HG03097 (cell line): Measurements from ENCODE around the gene TTC33.

ENCODE experiments used
- ATAC-seq: cut with Tn5 transposase; IDR thresholded peaks from one replicate; pipeline ENCODE4 v1.9.1; 2021; ENCODE audit not compliant: unreplicated experiment, low FRiP score

TTC33 gene

DNA sequence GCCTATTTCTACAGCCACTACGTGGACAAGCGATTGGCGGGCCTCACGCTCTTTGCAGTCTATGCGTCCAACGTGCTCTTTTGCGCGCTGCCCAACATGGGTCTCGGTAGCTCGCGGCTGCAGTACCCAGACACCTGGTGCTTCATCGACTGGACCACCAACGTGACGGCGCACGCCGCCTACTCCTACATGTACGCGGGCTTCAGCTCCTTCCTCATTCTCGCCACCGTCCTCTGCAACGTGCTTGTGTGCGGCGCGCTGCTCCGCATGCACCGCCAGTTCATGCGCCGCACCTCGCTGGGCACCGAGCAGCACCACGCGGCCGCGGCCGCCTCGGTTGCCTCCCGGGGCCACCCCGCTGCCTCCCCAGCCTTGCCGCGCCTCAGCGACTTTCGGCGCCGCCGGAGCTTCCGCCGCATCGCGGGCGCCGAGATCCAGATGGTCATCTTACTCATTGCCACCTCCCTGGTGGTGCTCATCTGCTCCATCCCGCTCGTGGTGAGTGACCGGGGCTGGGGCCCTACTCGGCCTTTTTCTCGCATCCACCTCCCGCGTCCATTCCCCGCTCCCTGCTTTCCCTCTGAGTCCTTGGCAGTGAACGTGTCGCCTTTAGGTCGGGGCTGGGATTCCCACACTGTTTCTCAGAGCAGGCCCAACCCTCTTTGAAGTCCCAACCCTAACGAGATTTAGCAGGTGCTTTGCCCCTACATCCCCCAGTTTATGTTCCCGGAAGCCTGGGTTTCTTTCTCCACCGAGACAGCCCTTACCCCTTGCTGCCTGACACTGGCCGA lies 74.2 kb downstream of the TTC33 start:
- ATAC-seq: no peak

DNA sequence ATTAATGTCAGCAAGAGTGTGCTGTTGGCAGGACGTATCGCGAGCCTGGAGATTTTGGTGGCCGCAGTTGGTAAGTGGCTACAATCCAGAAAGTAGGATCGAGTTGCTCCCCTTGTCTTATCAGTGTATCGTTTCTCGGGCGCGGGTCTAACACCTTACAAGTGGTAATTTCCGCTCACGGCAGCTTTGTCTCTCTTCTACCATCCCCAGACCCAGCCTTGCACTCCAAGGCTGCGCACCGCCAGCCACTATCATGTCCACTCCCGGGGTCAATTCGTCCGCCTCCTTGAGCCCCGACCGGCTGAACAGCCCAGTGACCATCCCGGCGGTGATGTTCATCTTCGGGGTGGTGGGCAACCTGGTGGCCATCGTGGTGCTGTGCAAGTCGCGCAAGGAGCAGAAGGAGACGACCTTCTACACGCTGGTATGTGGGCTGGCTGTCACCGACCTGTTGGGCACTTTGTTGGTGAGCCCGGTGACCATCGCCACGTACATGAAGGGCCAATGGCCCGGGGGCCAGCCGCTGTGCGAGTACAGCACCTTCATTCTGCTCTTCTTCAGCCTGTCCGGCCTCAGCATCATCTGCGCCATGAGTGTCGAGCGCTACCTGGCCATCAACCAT lies 74.9 kb downstream of the TTC33 start:
- no peak for ATAC-seq

DNA sequence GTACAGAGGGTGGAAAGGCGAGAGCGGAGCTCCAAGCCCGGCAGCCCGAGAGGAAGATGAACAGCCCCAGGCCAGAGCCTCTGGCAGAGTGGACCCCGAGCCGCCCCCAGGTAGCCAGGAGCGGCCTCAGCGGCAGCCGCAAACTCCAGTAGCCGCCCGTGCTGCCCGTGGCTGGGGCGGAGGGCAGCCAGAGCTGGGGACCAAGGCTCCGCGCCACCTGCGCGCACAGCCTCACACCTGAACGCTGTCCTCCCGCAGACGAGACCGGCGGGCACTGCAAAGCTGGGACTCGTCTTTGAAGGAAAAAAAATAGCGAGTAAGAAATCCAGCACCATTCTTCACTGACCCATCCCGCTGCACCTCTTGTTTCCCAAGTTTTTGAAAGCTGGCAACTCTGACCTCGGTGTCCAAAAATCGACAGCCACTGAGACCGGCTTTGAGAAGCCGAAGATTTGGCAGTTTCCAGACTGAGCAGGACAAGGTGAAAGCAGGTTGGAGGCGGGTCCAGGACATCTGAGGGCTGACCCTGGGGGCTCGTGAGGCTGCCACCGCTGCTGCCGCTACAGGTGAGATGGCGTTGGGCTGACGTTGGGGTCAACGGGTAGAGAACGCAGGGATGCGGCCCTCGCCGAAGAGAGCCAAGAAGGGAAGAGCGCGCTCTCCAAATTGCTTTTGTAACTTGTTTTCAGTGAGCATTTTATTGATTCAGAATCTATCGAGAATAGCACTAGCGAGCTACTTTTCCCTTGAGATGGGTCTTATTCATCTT lies 75.7 kb downstream of the TTC33 start, which contains the start of gene PTGER4:
TSS of gene PTGER4 (plus strand) at position 3 of the 769 bp plus-strand sequence. CDS start 1,079 bp downstream, outside the sequence.
- no peak for ATAC-seq

DNA sequence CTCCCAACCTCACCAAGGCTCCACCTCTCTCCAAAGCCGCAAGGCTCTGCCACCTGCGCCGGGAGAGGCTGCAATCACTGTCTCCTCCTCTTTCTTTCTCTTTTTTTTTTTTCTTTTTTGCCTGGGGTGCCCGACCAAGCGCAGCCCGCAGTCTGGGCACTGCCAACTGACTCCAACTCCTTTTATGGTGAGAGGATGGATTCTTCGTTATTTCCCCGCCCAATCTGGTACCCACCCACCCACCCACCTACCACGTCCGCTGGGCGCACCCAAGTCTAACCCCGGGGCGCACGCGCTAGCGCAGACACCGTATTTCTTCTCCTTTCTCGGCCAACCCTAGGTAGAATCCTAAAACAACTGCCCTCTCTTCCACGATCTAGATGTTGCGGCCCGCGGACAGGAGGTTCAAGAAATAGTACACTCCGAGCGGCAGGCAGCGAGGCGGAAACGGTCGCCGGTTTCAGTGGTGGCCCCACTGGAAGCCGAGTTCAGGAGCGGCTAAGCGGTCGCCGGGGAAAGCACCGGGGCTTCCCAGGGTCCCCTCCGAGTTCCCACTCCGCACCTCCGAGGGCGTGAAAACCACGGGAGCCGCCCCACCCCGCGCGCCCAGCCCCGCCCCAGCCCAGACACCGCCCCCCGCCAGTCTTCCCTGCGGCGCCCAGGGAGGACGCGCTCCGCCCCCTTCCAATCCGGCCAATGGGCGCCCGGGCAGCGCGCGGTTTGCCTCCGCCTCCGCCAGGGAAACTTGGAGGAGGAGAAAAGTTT lies 76.4 kb downstream of the TTC33 start:
- peak; percentile 61 for ATAC-seq

DNA sequence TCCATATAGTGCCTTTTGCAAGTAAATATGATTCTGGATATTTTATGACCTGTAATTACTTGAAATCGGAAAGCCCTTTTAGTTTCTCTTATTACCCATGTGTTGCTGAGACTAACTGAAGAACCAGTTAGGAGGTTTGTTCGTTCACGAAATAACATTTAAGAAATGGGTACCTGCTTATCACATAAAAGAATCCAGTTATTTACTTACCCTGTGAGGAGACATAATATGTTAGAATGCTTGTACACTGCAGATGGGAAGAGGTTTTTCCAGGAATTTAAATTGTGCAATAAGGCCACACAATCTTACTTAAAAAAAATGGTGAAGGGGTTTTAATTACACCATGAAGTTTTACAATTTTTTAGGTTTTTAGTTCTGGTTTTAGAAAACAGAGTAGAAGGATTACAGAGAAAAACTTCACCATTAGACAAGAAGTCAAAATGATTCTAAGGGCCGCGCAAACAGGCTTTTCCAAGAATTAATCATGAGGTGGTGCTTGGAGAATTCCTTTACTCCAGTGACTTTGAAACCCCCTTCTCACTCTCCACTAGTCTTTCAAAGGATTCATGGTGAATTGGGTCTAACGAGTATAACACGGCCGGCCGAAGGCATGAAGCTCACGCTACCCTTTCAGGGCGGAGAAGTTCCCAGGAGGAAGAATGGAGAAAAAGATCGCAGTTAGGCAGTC lies 77.2 kb downstream of the TTC33 start:
- ATAC-seq: no peak

DNA sequence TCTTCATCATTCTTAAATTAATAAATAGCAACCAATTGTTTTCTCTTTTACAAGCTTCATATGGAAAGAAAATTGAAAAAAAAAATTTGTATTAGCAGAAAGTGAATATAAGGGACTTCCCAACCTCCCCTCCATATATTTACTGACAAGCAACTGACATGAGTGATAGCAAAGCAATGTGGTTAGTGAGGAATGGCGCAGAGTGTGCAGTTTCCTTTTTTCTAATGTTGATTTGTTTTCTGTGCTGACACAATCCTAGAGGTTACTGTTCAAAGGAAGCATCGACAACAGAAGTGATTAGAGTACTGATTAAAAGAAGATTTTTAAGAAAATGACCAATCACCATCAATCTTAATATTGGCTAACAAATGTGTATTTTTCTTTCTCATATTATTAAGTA lies 77.7 kb downstream of the TTC33 start:
- ATAC-seq: no peak

DNA sequence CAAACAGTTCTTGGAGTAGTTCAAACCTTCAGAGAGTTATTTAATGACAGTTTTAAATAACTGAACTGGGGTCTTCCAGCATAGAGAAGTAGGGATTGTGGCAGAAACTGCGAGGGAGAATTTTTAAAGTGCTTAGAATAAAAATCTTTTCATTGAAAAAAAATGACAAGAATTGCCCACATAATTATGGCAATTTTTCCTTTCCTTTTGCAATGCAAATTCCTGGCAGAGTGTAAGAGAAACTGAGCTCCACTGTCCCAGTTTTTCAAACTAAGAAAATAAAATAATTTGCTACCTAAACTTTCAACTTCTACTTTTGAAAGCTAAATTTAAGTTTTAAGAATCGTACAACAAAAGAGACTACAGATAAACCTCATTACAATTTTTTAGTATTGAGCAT lies 78.3 kb downstream of the TTC33 start:
- no peak for ATAC-seq

DNA sequence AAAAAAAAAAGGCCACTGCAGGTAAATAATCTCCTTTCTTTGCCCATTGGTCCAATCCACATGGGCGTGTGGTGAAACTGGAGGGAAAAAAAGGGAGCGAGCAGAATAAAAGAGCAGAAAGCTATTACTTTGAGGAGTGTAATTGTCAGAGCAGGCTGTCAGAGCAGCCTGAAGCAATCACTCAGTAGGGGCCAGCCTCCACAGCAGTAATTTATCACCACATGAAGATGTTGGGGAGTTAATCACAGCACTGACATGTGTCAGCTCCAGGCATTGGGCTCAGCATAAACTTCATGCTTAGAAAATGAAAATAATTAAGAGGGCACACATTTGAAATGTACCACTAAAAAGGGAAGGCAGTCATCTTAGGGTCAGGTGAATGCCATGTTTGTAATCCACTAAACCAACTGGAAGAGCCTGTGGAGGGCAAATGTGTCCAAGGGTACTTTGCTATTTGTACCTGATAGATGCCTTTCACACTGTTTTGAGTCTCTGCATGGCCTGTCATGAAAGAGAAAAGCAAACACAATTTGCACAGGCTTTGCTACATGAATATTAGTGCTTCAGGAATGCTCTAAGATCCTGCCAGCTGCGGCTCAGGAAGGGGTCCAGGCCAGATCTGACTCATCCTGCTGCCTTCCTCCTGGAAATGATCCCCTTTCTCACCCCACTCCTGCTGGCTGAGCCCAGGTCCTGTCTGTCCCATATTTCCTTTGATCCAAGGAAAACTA lies 79.0 kb downstream of the TTC33 start:
- ATAC-seq: no peak

DNA sequence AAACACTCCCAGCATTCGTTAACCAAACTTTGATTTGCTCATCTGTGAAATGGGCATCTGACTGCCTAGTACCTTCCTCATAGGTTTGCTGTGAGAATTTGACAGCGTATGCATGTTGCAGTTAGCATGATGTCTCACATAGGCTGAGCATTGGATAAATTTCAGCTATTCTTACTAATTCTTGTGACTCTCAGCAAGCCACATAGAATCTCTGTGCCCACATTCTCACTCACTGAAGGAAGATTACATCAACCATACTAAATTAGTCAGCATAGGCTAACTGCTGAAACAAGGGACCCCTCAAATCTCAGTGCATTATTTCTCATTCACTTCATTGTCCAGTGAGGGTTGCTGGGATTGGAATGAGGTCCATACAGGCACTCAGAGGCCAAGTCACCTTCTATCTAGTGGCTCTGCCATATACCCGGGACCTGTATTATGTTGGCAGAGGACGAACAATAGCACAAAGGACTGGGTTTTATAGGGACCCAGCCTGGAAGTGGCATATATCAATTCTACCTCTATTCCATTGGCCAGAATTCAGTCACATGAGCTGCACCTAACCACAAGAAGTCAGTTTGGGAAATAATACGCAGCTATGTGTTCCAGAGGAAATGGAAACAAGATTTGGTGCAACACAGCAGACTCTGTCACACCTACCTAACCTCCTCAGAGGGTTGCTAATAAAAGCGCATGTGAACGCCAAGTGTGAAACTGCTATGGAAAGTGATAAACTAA lies 80.2 kb downstream of the TTC33 start:
- no peak for ATAC-seq

DNA sequence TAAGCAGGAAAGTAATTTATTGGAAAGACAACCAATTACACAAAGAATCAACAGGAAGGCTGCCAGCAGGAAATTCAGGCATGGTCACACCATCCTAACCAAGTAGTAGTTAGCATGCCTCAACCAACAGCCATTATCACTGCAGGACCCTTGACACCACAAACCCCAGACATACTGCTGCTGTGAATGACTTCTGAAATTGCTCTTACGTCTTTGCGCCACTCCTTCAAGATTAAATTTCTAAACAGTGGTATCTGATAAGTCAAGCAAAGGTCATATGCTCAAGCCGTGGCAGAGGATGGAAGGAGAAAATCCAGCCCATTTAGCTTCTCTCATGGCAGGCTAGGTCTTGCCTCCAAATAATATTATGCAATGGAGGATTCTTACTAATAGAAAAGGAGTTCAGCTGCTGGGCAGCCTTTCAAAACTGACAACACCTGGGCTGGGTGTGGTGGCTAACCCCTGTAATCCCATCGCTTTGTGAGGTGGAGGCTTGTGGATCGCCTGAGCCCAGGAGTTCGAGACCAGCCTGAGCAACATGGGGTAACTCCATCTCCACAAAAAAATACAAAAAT lies 81.0 kb downstream of the TTC33 start:
- no peak for ATAC-seq

DNA sequence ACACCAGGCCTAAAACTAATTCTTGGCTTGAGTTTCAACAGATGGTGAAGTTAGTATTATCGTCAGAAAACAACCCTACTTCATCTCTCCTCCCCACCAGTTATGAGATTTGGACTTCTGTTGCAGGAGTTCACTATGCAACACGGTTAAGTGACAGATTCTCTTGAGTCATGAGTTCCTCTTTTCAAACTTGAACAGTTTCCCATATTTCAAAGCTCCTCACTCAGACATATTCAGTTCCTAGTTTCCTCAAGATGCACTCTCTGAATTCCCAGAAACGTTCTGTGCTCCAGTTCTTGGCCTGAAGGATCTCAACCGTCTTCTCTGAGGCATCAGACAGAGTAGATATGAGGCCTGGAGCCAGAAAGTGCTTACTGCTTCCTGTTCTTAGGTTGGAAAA lies 83.3 kb downstream of the TTC33 start:
- no peak for ATAC-seq

DNA sequence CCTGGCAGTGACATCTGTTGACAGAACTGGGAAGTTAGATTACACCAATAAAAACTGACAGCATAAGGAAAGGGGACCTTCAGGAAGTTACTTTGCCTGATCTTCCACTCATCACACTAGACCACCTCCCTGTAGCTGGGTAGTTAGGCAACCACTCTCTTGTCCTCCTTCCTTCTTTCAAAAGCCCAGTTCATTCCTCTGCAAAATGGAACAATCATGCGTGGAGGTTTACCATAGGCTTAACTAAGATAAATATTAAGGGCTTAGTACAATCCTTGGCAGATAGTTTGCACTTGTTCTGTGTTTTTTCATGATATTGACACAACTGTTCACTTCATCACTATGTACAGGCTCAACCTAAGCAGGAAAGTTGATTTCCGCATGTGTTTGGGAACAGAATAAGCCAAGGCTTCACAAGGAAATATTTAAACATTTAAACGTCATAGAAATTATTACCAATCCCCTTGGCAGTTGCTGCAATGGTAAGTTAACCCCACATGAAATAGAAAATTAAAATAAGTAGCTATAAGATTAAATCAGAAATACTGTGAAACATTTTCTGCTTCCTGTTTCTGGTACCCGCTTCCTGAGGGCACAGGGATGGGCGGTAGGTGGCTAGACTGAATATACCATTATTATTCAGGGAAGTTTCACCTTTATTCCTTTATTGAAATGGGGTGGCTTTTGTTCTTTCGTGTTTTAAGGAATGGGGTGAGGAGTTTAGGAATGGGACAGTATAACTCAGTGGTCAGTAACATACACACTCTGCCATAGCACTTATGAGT lies 86.0 kb downstream of the TTC33 start:
- no peak for ATAC-seq

DNA sequence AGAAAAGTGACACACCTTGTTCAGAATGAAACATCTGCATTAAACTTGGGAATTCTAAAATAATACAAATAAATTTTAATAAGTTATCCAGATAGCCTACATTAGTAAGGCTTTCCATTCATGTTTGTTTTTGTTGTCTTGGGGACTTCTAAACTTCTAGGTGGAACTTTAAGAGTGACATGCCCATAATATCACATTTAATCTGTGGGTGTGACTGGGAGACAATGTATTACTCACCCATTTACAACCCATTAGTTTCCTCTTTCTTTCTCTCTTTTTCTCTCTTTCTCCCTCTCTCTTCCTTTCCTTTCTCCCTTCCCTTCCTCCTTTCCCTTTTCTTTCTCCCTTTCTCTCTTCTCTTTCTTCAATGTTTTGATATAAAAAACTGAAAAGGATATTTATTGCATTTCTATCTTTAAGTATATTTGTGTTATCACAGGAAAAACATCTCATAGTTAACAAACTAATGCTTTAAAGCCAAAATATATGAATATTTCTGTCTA lies 88.5 kb downstream of the TTC33 start:
- ATAC-seq: no peak

DNA sequence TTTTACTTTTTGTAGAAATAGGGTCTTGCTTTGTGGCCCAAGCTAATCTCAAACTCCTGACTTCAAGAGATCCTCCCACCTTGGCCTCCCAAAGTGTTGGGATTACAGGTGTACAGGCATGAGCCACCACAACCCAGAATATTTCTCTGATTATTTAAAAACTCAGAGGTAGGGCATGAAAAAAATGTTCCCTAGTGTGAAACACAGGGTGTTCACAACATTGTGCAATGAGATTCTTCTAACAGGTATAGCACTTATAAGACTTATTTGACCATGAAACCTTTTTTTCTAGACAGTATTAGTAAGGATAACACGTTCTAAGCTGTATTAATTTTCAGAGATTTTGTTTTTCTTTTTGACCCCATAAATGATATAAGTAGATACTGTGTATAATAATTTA lies 89.1 kb downstream of the TTC33 start:
- ATAC-seq: no peak

DNA sequence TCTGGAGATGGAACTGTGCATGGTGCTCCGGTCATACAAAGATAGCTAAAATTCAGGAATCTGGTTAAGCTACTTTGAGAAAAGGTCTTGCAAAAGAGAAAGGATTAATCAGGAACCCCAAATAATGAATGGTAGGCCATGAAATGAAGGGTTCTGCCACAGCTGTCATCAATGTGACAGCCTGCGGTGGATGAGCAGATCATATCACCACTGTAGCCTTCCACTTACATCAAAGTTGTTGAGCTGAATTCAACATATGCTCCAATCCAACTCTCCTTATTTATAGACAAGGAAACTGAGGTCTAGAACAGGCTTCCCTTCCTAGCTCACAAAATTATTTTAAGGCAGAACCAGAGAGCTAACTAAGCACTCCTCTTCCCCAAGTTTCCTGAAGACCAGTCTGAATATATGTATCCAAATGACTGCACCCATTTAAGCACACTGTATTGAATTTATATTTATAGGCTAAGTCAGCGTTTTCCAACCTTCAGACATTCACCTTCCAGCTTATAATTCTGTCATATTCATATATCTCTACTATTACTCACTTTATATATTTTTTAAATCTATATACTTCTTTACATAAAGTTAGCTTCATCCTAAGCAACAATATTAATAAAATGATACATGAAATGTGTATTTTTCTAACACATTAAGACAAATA lies 90.0 kb downstream of the TTC33 start:
- no peak for ATAC-seq

DNA sequence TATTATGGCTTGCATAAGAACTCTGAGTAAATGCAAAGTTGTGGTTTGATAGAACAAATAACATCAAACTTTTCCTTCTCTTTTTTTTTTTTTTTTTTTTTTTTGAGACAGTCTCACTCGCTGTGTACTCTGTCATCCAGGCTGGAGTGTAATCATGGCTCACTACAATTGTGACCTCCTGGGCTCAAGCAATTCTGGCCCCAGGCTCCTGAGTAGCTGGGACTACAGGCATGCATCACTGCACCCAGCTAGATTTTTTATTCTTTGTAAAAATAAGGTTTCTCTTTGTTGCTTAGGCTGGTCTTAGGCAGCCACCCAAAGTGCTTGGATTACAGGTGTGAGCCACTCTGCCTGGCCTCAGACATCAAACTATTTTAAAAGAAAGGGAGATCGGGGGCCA lies 95.0 kb downstream of the TTC33 start:
- no peak for ATAC-seq

DNA sequence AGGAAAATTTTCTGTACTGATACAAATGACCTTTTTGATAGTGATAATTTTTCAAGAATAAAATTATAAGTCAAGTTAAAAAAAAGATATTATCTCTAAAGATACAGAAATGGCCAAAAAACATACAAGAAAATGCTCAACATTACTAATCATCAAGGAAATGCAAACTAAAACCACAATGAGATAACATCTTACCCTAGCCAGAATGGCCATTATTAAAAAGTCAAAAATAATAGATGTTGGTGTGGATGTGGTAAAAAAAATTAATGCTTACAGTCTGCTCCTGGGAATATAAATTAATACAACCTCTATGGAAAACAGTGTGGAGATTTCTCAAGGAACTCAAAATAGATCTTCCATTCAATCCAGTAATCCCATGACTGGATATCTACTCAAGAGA lies 99.0 kb downstream of the TTC33 start:
- ATAC-seq: no peak
